Mucosa of gallbladder (tissue), 1 donor: ENCODE measurements around the gene RBM15. TPM values are rescaled to one million over a fixed set of nuclear protein-coding genes. Genes with fewer than 3 reads are reported as not detected.

Source experiments
- total RNA-seq: library from RNA; stranded (reverse); gene quantifications from one replicate; pipeline ENCODE4 v1.2.1, GENCODE V29; 2021
- donor health status: DM: no; HTN: no; CAD: no.

RBM15 gene
- total RNA-seq, 1 donor from 2014 or later: 23.8 TPM

Other genes with a start within 250 kb of the RBM15 start
- not detected for gene UBL4B, start 226.9 kb upstream of the RBM15 start, total RNA-seq
- gene SLC6A17, start 188.9 kb upstream of the RBM15 start, total RNA-seq: 0.35 TPM
- gene KCNC4, start 129.1 kb upstream of the RBM15 start, total RNA-seq: 25.5 TPM
- 52.3 TPM for gene SLC16A4, start 51.6 kb downstream of the RBM15 start, total RNA-seq
- gene LAMTOR5, start 68.3 kb downstream of the RBM15 start, total RNA-seq: 159 TPM
- 0.40 TPM for gene PROK1, start 111.8 kb downstream of the RBM15 start, total RNA-seq
- not detected for gene KCNA10, start 179.8 kb downstream of the RBM15 start, total RNA-seq